Uterus (tissue), 2 donors: Measurements from ENCODE around the gene PDE4D.

ENCODE experiments used
- POLR2A ChIP-seq, 2 donors: fragments of 450-650 bp; IDR thresholded peaks; one replicate each; pipeline ENCODE4 v1.6.1; 2016; ENCODE audit warnings: antibody characterized with exemption in 2 of 2, mild to moderate bottlenecking in 1 of 2, moderate library complexity in 1 of 2
- TF ChIP-seq, protein P1 (sequence below), 4 experiments: fragments of 200-600 bp in 2 of 4; fragments of 450-650 bp in 2 of 4; sonication (generic) in 2 of 4; IDR thresholded peaks; one replicate each; pipeline ENCODE4 v1.5.1; 2016 to 2019; ENCODE audit warnings: antibody characterized with exemption in 4 of 4, mild to moderate bottlenecking in 2 of 4, moderate library complexity in 1 of 4

DNA sequence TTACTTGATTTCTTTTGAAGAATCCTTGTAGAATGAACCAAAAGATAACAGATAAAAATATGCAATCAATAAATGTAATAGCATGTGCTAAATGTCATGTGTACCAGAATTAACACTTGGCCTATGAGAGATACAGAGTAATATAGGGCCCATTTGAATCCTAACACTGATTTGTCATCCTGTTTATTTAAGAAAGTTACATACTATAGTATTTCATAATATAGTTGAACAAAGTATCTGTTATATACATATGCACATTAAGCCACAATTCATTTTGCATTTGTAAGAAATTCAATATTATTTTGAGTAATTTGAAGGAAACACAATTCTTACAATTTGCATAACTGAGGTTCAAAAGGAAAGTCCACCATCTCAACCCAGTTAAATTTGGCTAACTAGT is 389.5 kb downstream of the PDE4D start:
- TF ChIP-seq POLR2A (IDR thresholded peaks at IDR 0.05) = no peak
- TF ChIP-seq, protein P1, sequence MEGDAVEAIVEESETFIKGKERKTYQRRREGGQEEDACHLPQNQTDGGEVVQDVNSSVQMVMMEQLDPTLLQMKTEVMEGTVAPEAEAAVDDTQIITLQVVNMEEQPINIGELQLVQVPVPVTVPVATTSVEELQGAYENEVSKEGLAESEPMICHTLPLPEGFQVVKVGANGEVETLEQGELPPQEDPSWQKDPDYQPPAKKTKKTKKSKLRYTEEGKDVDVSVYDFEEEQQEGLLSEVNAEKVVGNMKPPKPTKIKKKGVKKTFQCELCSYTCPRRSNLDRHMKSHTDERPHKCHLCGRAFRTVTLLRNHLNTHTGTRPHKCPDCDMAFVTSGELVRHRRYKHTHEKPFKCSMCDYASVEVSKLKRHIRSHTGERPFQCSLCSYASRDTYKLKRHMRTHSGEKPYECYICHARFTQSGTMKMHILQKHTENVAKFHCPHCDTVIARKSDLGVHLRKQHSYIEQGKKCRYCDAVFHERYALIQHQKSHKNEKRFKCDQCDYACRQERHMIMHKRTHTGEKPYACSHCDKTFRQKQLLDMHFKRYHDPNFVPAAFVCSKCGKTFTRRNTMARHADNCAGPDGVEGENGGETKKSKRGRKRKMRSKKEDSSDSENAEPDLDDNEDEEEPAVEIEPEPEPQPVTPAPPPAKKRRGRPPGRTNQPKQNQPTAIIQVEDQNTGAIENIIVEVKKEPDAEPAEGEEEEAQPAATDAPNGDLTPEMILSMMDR (IDR thresholded peaks at IDR 0.05) = no peak
